Small intestine (tissue), 7 donors: ENCODE measurements around the gene RUVBL2. TPM values are rescaled to one million over a fixed set of nuclear protein-coding genes. Genes with fewer than 3 reads are reported as not detected.

Source experiments
- DNase-seq, 2 donors: peaks; one replicate each; pipeline versions ENCODE4 v3.0.0 to v3.0.0-alpha.2; 2013
- FAIRE-seq: peaks from 2 replicates; lab custom pipeline; 2012; peaks lifted over from hg19 to GRCh38; lab: Jason Lieb, UNC
- H3K27ac ChIP-seq, 3 donors: one replicate each; pipeline ENCODE4 v1.5.1; 2013; ENCODE audit warnings: low read length in 2 of 3, mild to moderate bottlenecking in 2 of 3, control low read depth in 1 of 3, inconsistent platforms in 1 of 3, low read depth in 1 of 3, moderate library complexity in 1 of 3
- H3K27me3 ChIP-seq, 3 donors: one replicate each; pipeline ENCODE4 v1.6.1; 2013; ENCODE audit warnings: low read length in 3 of 3, inconsistent platforms in 1 of 3; ENCODE audit not compliant: control insufficient read depth in 3 of 3, insufficient read depth in 3 of 3
- H3K36me3 ChIP-seq, 3 donors: one replicate each; pipeline ENCODE4 v1.6.1; 2013; ENCODE audit warnings: low read length in 3 of 3, inconsistent platforms in 1 of 3, low read depth in 1 of 3, mild to moderate bottlenecking in 1 of 3, moderate library complexity in 1 of 3; ENCODE audit not compliant: control insufficient read depth in 3 of 3, insufficient read depth in 2 of 3
- H3K4me1 ChIP-seq, 3 donors: one replicate each; pipeline ENCODE4 v1.6.1; 2013; ENCODE audit warnings: low read length in 2 of 3, inconsistent platforms in 1 of 3, low read depth in 1 of 3, mild to moderate bottlenecking in 1 of 3, moderate library complexity in 1 of 3; ENCODE audit not compliant: control insufficient read depth in 3 of 3, insufficient read depth in 2 of 3
- H3K4me3 ChIP-seq, 3 donors: one replicate each; pipeline ENCODE4 v1.5.1; 2013; ENCODE audit warnings: low read length in 3 of 3, control low read depth in 1 of 3, inconsistent platforms in 1 of 3, low read depth in 1 of 3, mild to moderate bottlenecking in 1 of 3, moderate library complexity in 1 of 3
- H3K9me3 ChIP-seq, 2 donors: one replicate each; pipeline ENCODE4 v1.6.1; 2013; ENCODE audit warnings: low read depth in 1 of 2, low read length in 1 of 2; ENCODE audit not compliant: control insufficient read depth in 2 of 2, insufficient read depth in 1 of 2
- WGBS, 3 donors: extraction: QIAGEN DNeasy Blood & Tissue Kit; methylation state at CpG; one replicate each; pipeline ENCODE4 v1.1.7; 2013; 5-methylcytosine and 5-hydroxymethylcytosine counted together
- polyA plus RNA-seq, 4 donors: library from polyadenylated mRNA; stranded (reverse) in 3 of 4; unstranded in 1 of 4; fragments of 200-250 nt in 3 of 4; fragments of 120-200 nt in 1 of 4; gene quantifications; one replicate each; pipeline versions ENCODE4 v1.2.1 to v1.2.3, GENCODE V29; 2013
- donor health status: healthy with polysubstance abuse.
- donor health status: control.
- donor health status: control.
- donor health status: Bipolar disorder and iron deficiency.
- donor health status: healthy.

RUVBL2 gene
- polyA plus RNA-seq, 4 donors: 45.4 to 108 (median 57.3) TPM

GRCh38 chr19:48999481-49000325 is 6.0 kb downstream of the RUVBL2 start:
- DNase-seq (peak; percentile 64 to 65), FAIRE-seq (no peak)
- Histone ChIP-seq H3K9me3 (no peaks in the 10 kb centered on the region), H3K36me3 (peaks cover 4 to 45% (median 7%) of the 10 kb centered on the region in 3 donors), H3K27me3 (no peaks in the 10 kb centered on the region), H3K4me3 (no peak overlapping the region), H3K27ac (no peak overlapping the region), H3K4me1 (peaks cover 0 to 3% (median 0%) of the 10 kb centered on the region in 3 donors)
- WGBS, 3 donors: 60 to 66% (median 64%) methylated on average over 16 of the region's 16 CpGs

GRCh38 chr19:49004133-49004532 is 10.4 kb downstream of the RUVBL2 start:
- H3K4me1 ChIP-seq: no peaks in the 10 kb centered on the region
- H3K36me3 ChIP-seq: peaks cover 4 to 63% (median 15%) of the 10 kb centered on the region in 3 donors
- DNase-seq (no peak), FAIRE-seq (no peak)
- H3K4me3 ChIP-seq: no peak overlapping the region
- H3K27ac ChIP-seq: no peak overlapping the region
- 97 to 99% (median 98%) methylated on average over 15 of the region's 15 CpGs for WGBS, 3 donors
- H3K27me3 ChIP-seq: no peaks in the 10 kb centered on the region
- H3K9me3 ChIP-seq: no peaks in the 10 kb centered on the region

GRCh38 chr19:49004964-49005614 is 11.4 kb downstream of the RUVBL2 start:
- no peak for FAIRE-seq
- 93 to 95% (median 94%) methylated on average over 7 of the region's 7 CpGs for WGBS, 3 donors

GRCh38 chr19:49006905-49007304 is 13.2 kb downstream of the RUVBL2 start:
- WGBS, 3 donors: 96 to 98% (median 97%) methylated on average over 22 of the region's 22 CpGs
- no peaks in the 10 kb centered on the region for H3K4me1 ChIP-seq
- H3K27ac ChIP-seq: no peak overlapping the region

More at GRCh38 chr19:49004964-49005614, 11.4 kb downstream of the RUVBL2 start:
- H3K36me3 ChIP-seq: peaks cover 4 to 63% (median 20%) of the 10 kb centered on the region in 3 donors
- no peak for DNase-seq
- no peak overlapping the region for H3K27ac ChIP-seq
- no peaks in the 10 kb centered on the region for H3K9me3 ChIP-seq
- no peak overlapping the region for H3K4me3 ChIP-seq
- no peaks in the 10 kb centered on the region for H3K4me1 ChIP-seq
- no peaks in the 10 kb centered on the region for H3K27me3 ChIP-seq

GRCh38 chr19:49009828-49010227 is 16.1 kb downstream of the RUVBL2 start:
- no peak overlapping the region for H3K27ac ChIP-seq
- WGBS, 3 donors: 90 to 95% (median 94%) methylated on average over 15 to 18 of the region's 18 CpGs
- FAIRE-seq (no peak), DNase-seq (no peak)
- H3K36me3 ChIP-seq: peaks cover 0 to 77% (median 17%) of the 10 kb centered on the region in 3 donors
- no peak overlapping the region for H3K4me3 ChIP-seq
- no peaks in the 10 kb centered on the region for H3K9me3 ChIP-seq
- no peaks in the 10 kb centered on the region for H3K4me1 ChIP-seq
- H3K27me3 ChIP-seq: no peaks in the 10 kb centered on the region

More at GRCh38 chr19:49006905-49007304, 13.2 kb downstream of the RUVBL2 start:
- DNase-seq: no peak
- no peak for FAIRE-seq
- Histone ChIP-seq H3K36me3 (peaks cover 4 to 77% (median 25%) of the 10 kb centered on the region in 3 donors), H3K27me3 (no peaks in the 10 kb centered on the region), H3K9me3 (no peaks in the 10 kb centered on the region), H3K4me3 (no peak overlapping the region)

- FAIRE-seq: no peak
- peaks cover 3 to 78% (median 17%) of the 10 kb centered on the region in 3 donors for H3K36me3 ChIP-seq
- H3K9me3 ChIP-seq: no peaks in the 10 kb centered on the region
Observed at GRCh38 chr19:49010453-49010852, 16.8 kb downstream of the RUVBL2 start.

GRCh38 chr19:49011194-49011593 is 17.5 kb downstream of the RUVBL2 start:
- WGBS, 3 donors: 90 to 93% (median 93%) methylated on average over 15 to 17 of the region's 17 CpGs

More at GRCh38 chr19:49010453-49010852, 16.8 kb downstream of the RUVBL2 start:
- 91 to 93% (median 93%) methylated on average over 18 of the region's 18 CpGs for WGBS, 3 donors
- Histone ChIP-seq H3K4me1 (no peaks in the 10 kb centered on the region), H3K27ac (no peak overlapping the region), H3K4me3 (no peak overlapping the region), H3K27me3 (no peaks in the 10 kb centered on the region)
- DNase-seq: no peak

GRCh38 chr19:49014123-49014869 is 20.6 kb downstream of the RUVBL2 start:
- WGBS, 3 donors: 91 to 93% (median 91%) methylated on average over 30 to 32 of the region's 32 CpGs
- Histone ChIP-seq H3K27me3 (peaks cover 0 to 10% (median 0%) of the 10 kb centered on the region in 3 donors), H3K27ac (no peak overlapping the region), H3K4me3 (no peak overlapping the region), H3K36me3 (peaks cover 5 to 71% (median 10%) of the 10 kb centered on the region in 3 donors), H3K9me3 (no peaks in the 10 kb centered on the region), H3K4me1 (peaks cover 0 to 11% (median 4%) of the 10 kb centered on the region in 3 donors)
- no peak for DNase-seq
- FAIRE-seq: no peak

More at GRCh38 chr19:49011194-49011593, 17.5 kb downstream of the RUVBL2 start:
- peaks cover 5 to 79% (median 15%) of the 10 kb centered on the region in 3 donors for H3K36me3 ChIP-seq
- H3K27me3 ChIP-seq: no peaks in the 10 kb centered on the region
- H3K27ac ChIP-seq: no peak overlapping the region
- no peaks in the 10 kb centered on the region for H3K9me3 ChIP-seq
- FAIRE-seq (no peak), DNase-seq (no peak)
- H3K4me1 ChIP-seq: no peaks in the 10 kb centered on the region
- H3K4me3 ChIP-seq: no peak overlapping the region
